Cardiac septum (tissue), 1 donor: ENCODE results near the gene GOLGA7B. TPM values are rescaled to one million over a fixed set of nuclear protein-coding genes. Genes with fewer than 3 reads are reported as not detected.
"Not testable (repeated sequence)": the region's sequence is repeated elsewhere in the genome, so short reads cannot be mapped to it uniquely, and the experiment has no call there.

ENCODE experiments used
- DNase-seq: peaks from one replicate; pipeline ENCODE4 v3.0.0-alpha.2; 2020; ENCODE audit warnings: low spot score
- intact Hi-C: fragments of 100-400 bp; cut with DNase I; formaldehyde crosslinking; loops from one replicate; pipeline ENCODE4 v1.14.0; 2022
- total RNA-seq: library from RNA; stranded (reverse); fragmentation: NEBNext Ultra II Directional; extraction: Animal tissue kit (Norgen Biotek cat#: 25700); gene quantifications from one replicate; pipeline ENCODE4 v1.2.1, GENCODE V29; 2021
- donor health status: DM: no; HTN: no; CAD: no.

GOLGA7B gene
- total RNA-seq, 1 donor from 2014 or later: 0.54 TPM

- intact Hi-C loops: no loop called here
- no peak for DNase-seq
Observed at GRCh38 chr10:97828721-97829120, 20.9 kb upstream of the GOLGA7B start.

GRCh38 chr10:97830064-97830463, 19.6 kb upstream of the GOLGA7B start:
- intact Hi-C loops: no loop called here
- no peak for DNase-seq

- no peak for DNase-seq
- intact Hi-C loops: no loop called here
Observed at GRCh38 chr10:97831259-97831658, 18.4 kb upstream of the GOLGA7B start.

GRCh38 chr10:97836446-97836845, 13.2 kb upstream of the GOLGA7B start:
- intact Hi-C loops: no loop called here
- no peak for DNase-seq

GRCh38 chr10:97838091-97838490, 11.6 kb upstream of the GOLGA7B start:
- intact Hi-C loops: no loop called here
- no peak for DNase-seq

- intact Hi-C loops, DNase-seq: not testable (repeated sequence)
Observed at GRCh38 chr10:97841166-97841565, 8.5 kb upstream of the GOLGA7B start.

- intact Hi-C loops, DNase-seq: not testable (repeated sequence)
Observed at GRCh38 chr10:97842114-97842513, 7.5 kb upstream of the GOLGA7B start.

- intact Hi-C loops: no loop called here
- DNase-seq: no peak
Observed at GRCh38 chr10:97842656-97843280, 6.9 kb upstream of the GOLGA7B start.

GRCh38 chr10:97843281-97843671, 6.4 kb upstream of the GOLGA7B start:
- DNase-seq: no peak
- intact Hi-C loops: no loop called here

GRCh38 chr10:97843972-97844371, 5.7 kb upstream of the GOLGA7B start:
- DNase-seq, intact Hi-C loops: not testable (repeated sequence)

GRCh38 chr10:97844678-97845077, 5.0 kb upstream of the GOLGA7B start:
- intact Hi-C loops: no loop called here

GRCh38 chr10:97849103-97849686, 448 bp upstream of the GOLGA7B start:
- intact Hi-C loops: no loop called here

More at GRCh38 chr10:97844678-97845077, 5.0 kb upstream of the GOLGA7B start:
- DNase-seq: no peak

GRCh38 chr10:97850446-97850845, 803 bp downstream of the GOLGA7B start:
- intact Hi-C loops: no loop called here
- DNase-seq: no peak

More at GRCh38 chr10:97849103-97849686, 448 bp upstream of the GOLGA7B start:
- DNase-seq: no peak

GRCh38 chr10:97851341-97852001, 1.8 kb downstream of the GOLGA7B start:
- intact Hi-C loops: no loop called here
- DNase-seq: no peak

GRCh38 chr10:97852277-97852676, 2.6 kb downstream of the GOLGA7B start:
- no peak for DNase-seq
- intact Hi-C loops: no loop called here

GRCh38 chr10:97852840-97853405, 3.3 kb downstream of the GOLGA7B start:
- intact Hi-C loops: no loop called here
- DNase-seq: no peak

GRCh38 chr10:97854743-97855142, 5.1 kb downstream of the GOLGA7B start:
- DNase-seq: no peak

GRCh38 chr10:97858001-97858439, 8.4 kb downstream of the GOLGA7B start:
- no peak for DNase-seq
- intact Hi-C loops: no loop called here

More at GRCh38 chr10:97854743-97855142, 5.1 kb downstream of the GOLGA7B start:
- intact Hi-C loops: no loop called here

- DNase-seq: no peak
- intact Hi-C loops: no loop called here
Observed at GRCh38 chr10:97861097-97861750, 11.6 kb downstream of the GOLGA7B start.

- intact Hi-C loops: no loop called here
- no peak for DNase-seq
Observed at GRCh38 chr10:97861924-97862323, 12.3 kb downstream of the GOLGA7B start.
